IPS DF 19.7 (cell line): ENCODE results near the gene CIAO1.
"Not testable (repeated sequence)": the region's sequence is repeated elsewhere in the genome, so short reads cannot be mapped to it uniquely, and the experiment has no call there.

Experiments
- DNase-seq: peaks from one replicate; pipeline ENCODE4 v3.0.0-alpha.2; 2013; ENCODE audit warnings: low read depth, low spot score

The CIAO1 gene

GRCh38 chr2:96249654-96250053, 16.4 kb upstream of the CIAO1 start:
- no peak for DNase-seq

GRCh38 chr2:96250188-96250587, 15.8 kb upstream of the CIAO1 start:
- DNase-seq: no peak

GRCh38 chr2:96251721-96252292, 14.2 kb upstream of the CIAO1 start:
- DNase-seq: no peak

DNA sequence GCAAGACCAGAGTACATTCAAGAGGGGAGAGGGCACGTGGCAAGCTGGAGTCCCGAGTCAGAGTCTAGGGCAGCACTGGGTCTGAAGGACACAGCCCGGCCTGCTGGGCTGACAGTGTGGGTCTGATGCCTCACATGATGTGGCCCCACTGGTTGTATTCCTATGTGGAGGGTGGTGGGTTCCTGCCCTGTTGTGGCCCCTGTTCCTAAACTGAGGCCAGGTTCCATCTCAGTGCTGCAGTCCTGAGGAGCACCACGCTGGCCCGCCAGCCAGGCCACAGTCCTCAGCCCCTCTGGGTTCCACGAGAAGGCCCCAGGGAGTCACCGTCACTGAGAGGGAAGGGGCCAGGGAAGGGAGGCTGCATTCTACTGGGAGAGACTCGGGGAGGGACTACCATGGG, 13.5 kb upstream of the CIAO1 start:
- no peak for DNase-seq

GRCh38 chr2:96253006-96253405, 13.0 kb upstream of the CIAO1 start:
- DNase-seq: no peak

DNA sequence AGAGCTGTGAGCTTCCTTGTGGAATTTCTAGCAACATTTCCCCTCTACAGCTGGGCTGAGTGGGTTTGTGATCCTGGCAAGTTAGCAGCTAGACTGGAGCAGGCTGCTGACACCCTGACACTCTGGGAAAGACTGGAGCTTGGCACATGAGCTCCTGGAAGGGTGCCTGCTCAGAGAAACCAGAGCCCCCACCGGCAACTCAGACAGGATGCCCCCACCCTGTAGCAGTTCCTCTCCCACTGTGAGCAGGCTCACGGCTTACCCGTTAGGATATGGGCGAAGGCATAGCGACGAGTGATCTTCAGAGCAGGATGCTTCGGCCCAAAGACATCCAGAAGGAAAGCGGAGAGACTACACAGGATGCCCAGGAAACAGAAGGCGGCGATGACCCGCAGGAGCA, 11.5 kb upstream of the CIAO1 start:
- DNase-seq: no peak

- no peak for DNase-seq
These were observed 9.4 kb upstream of the CIAO1 start for GRCh38 chr2:96256611-96257113.

- not testable (repeated sequence) for DNase-seq
These were observed 8.3 kb upstream of the CIAO1 start for GRCh38 chr2:96257744-96258143.

DNA sequence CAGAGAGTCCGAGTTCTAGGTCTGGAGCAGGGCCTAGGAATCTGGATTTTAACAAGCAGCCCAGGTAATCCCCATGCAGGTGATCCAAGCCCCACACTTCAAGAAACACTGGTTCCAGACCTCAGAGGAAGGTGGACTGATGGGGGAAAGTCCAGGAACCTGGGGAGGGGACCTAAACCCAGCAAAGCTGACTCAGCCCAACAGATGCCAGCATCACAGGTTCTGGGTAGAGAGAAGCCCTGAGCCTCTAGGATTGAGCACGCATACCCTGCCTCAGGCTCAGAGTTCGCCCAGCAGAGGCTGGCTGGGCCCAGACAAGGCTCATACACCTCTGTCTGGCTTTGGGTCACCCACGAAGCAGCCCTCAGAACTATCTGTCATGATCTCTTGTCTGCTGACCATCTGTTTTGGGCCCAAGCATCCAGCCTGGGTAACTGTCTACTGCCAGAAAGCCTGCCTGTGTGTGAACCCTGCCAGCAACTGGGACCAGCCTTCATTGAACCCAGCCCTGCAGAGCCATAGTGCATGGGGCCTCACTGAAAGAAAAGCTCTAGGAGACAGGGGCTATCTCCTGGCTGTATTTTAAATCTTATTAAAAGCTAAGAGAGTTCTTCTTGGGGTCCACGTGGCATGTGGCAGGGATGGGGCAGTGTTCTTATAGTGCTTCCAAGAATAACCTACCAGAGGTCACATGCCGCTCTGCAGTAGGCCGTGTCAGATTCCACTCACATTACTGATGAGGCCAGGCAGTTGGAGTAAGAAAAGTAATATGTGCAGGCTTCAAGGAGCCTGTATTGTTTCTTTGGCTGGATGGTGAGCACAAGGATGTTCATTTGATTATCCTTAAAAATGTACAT, 7.6 kb upstream of the CIAO1 start:
- no peak for DNase-seq

DNA sequence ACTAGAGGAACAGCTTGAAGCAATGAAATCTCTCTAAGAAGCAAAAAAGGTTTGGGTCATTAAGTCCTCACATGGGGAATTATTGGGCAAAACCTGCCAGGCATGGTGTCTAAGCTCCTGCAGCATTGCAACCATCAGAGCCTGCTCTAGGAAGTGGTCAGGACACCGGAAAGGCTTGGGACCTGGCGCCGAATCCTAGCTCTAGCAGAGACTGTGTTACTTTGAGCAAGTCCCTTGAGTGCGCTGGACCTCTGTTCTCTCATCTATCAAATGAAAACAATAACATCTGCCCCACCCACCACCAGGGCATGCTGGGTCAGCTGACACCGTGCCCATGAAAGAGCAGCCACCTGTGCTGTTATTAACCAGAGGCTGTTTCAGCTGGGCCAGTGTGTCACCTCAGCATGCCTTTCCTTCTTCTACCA, 6.5 kb upstream of the CIAO1 start:
- no peak for DNase-seq

DNA sequence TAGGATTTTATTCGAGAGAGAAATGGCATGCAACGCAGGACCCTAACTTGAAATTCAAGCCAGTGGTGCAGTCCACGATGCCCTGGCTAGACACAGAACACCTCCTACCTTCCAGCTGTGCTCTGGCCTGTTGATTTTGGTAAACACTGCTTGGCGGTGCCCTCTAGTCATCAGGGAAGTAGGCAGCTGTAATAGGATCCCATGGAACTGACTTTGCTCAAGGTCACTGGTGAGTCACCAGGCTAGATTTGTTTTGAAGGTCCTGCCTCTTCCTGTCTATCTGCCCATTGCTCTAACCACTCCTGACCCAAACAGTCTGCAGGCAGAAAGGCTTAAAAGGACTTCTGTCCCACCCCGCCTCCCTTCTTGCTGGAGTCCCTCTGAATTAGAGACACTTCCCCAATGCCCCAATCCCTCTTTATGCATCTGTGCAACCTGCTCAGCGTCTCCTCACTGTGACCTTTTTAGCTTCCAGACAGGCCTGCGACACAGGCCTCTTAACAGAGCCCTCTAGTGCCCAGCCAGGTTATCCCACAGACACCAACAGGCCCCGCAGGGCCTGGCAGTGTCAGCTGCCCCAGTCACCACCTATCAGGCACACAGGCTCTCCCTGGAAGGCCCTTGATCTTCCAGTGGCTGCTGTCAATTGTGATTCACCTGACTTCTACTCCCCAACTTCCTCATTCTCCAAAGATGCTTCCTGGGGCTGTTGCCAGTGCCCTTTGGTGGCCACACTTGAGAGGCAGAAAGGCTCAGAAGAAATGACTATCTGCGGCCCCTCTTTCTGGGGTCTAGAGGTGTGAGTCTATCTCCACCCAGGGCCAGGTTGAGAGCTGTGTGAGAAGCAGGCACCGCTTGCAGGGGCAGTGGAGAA, 5.4 kb upstream of the CIAO1 start:
- no peak for DNase-seq

DNA sequence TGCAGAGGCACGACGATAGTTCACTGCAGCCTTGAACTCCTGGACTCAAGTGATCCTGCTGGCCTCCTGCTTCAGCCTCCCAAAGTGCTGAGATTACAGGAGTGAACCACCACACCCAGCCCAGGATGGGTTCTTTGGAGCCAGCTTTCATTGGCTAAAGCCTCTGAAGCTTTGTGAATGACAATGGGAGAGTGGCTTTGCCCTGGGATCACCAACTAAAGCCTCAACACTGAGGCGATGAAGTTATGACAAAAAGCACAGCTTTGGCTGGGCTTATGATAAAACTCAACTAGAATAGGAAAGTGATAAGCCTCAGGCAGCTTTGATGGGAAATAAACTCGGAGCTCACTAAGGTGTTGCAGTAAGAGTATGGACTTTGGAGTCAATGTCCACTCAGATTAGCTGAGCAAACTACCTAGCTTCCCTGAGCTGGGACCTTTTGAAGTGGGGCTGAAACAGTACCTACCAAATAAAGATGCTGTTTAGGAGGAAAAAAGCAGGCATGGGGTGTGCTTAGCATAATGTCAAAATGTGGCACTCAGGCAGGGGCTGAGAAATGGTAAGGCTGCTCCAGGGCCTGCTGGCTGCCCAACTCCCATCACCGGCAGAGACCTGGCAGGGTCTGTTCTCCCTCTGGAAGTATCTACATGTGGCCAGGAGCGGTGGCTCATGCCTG, 4.6 kb upstream of the CIAO1 start:
- no peak for DNase-seq

GRCh38 chr2:96262306-96262705, 3.7 kb upstream of the CIAO1 start:
- DNase-seq: no peak

DNA sequence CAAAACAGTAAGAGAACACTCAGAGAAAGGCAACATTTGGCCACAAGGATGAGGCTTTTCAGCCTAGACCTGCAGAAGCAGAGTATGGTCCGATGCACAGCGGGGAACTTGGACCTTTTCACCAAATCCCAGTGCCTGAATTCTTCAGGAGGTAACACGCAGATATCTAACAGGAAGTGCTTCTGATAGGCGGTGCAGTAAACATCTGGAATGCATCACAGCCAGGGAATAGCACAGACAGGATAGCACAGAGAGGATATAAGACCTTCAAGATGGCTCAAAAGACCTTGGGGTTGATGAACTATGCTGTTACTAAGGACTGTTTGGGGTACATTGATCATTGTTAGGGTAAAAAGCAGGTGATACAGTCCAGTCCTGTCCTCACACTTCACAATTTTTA, 1.9 kb upstream of the CIAO1 start:
- DNase-seq: no peak

GRCh38 chr2:96264656-96265348, 1.2 kb upstream of the CIAO1 start:
- DNase-seq: no peak

DNA sequence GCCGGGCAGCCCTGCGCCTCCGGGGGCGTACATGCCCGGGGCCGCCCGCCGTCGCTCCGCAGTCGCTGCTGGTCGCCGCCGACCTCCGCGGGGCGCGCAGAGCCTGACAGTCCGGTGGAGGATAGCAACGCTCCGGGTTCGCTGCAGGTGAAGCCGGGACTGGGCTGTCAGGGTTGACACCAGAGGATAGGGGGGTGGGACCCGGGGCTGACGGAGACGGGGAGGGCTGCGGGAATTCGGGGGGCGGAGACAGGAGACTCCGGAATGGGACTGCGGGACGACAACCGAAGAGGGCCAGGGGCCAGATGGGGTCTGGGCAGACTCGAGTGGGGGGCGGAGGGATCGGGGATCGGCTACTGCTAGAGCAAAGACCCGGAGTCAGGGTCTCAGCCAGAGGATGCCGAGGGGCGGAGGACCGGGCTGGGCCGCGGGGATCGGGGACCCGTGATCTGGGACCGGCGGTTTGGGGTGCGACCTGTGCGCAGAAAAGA, 631 bp upstream of the CIAO1 start:
- no peak for DNase-seq

DNA sequence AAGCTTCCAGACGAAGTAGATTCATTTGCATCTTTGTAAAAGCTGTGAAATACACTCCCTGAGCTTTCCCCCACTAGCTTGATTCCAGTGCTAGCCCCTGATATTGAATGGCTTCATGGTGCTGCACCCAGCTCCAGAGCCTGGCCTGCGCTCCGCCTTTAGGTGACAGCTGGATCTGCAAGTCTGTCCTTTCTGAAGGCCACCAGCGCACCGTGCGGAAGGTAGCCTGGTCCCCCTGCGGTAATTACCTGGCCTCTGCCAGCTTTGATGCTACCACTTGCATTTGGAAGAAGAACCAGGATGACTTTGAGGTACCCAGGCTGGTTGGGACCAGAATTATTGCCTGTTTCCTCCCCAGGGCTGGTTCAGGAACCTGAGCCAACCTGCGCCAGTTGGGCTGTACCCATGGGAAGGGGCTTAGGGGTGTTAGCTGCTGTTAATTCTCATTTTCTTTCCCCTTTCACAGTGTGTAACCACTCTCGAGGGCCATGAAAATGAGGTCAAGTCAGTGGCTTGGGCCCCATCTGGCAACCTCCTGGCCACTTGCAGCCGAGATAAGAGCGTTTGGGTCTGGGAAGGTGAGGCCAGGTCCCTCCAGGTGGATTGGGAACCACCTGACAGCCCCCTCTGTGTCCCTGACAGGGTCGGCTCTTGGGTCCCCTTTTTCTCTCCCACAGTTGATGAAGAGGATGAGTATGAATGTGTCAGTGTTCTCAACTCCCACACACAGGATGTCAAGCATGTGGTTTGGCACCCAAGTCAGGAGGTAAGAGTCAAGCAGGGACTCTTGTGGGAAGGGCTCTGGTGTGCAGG, 1.3 kb downstream of the CIAO1 start:
- DNase-seq: no peak

DNA sequence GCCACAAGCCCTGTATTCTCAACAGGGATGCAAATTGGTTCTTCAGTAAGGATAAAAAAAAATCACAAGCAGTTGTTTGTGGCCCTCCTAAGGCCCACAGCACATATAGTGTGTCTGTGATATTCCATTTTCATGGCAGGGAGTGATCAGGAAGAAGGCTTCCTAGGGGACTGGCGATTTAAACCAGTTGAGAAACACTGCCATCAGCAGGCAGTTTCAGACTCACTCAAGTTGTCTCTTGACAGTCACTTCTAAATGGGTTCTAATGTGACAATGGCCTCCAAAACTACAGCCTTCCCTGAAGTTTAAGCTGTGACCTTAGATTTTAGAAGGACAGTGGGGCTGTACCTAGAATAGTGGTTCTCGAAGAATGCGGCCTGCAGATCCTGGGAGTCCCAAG, 6.0 kb downstream of the CIAO1 start:
- no peak for DNase-seq

- DNase-seq: no peak
These were observed 7.7 kb downstream of the CIAO1 start for GRCh38 chr2:96273763-96274162.
